ENCODE data around the gene NCOA4.
"Not testable (repeated sequence)": the region's sequence is repeated elsewhere in the genome, so short reads cannot be mapped to it uniquely, and the experiment has no call there.

The NCOA4 gene

DNA sequence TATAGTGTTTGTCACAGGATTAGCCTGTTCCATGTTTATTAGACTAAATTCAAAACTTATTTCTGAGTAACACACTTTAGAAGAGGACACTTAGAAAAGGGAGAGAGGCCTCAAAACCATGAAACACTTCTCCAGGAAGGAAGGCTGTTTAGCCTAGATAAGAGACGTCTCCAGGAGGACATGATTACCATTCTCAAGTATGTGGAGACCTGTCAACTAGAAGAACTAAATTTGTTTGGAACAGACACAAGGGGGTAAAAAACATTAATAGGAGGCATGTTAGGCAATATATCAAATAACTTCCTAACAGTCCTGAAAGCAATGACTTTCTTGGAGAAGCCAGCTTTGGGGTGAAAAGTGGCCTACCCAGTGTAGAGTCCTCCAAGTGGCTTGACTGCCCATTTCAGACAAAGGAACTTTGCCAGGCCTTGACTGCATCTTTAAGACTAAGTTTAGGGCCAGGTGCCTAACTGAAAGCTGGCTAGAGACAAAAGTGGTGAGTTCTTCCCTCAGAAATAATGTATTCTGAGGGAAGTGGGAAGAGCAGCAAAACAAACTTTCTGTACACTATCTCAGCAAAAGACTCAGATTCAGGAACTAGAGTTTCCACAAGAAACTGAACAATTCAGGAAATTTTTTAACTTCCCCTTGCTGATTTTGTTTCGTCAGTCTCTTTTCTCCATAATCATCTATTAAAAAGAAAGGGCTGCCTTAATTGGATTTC is 11.8 kb downstream of the NCOA4 start:
- H3K36me3 Mint-ChIP-seq (ENCODE audit: low read depth), result peaks cover 34% of the 10 kb centered on the region
- no peaks in the 10 kb centered on the region for H3K9me3 Mint-ChIP-seq
- H3K4me3 Mint-ChIP-seq, result no peak overlapping the region
- no peak overlapping the region for H3K27ac Mint-ChIP-seq
- H3K4me1 Mint-ChIP-seq (ENCODE audit: low read depth), result peaks cover 66% of the 10 kb centered on the region
- no peaks in the 10 kb centered on the region for H3K27me3 Mint-ChIP-seq

GRCh38 chr10:46017733-46018132 is 12.7 kb downstream of the NCOA4 start:
- Mint-ChIP-seq H3K27me3 (no peaks in the 10 kb centered on the region), H3K4me1 (ENCODE audit: low read depth) (peaks cover 60% of the 10 kb centered on the region), H3K27ac (peak overlapping the region; percentile 67), H3K9me3 (no peaks in the 10 kb centered on the region), H3K36me3 (ENCODE audit: low read depth) (peaks cover 43% of the 10 kb centered on the region), H3K4me3 (no peak overlapping the region)

- peaks cover 50% of the 10 kb centered on the region for H3K4me1 Mint-ChIP-seq (ENCODE audit: low read depth)
- no peaks in the 10 kb centered on the region for H3K9me3 Mint-ChIP-seq
- no peak overlapping the region for H3K4me3 Mint-ChIP-seq
- H3K36me3 Mint-ChIP-seq (ENCODE audit: low read depth), result peaks cover 46% of the 10 kb centered on the region
- H3K27ac Mint-ChIP-seq, result peak overlapping the region; percentile 76
- no peaks in the 10 kb centered on the region for H3K27me3 Mint-ChIP-seq
Observed at GRCh38 chr10:46016811-46017210, 13.6 kb downstream of the NCOA4 start.

DNA sequence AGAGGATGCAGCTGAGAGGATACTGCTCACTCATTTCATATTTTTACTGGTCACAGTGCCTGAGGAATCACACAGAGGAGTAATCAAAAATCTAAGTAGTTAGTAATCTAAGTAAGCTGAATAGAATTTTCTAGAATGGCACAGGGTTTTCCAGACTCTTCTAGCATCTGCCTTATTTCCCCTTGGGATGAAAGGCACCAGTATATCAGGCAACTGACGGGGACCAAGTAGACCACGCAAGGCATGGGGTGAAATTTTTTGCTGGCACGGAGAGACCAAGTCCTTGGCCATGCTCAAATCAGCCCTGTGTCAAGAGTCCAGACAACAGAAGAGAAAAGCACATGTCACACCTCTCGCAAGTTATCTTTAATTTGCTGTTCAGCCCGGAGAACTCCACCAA is 14.2 kb downstream of the NCOA4 start:
- Mint-ChIP-seq H3K4me3 (no peak overlapping the region), H3K27me3 (no peaks in the 10 kb centered on the region), H3K4me1 (ENCODE audit: low read depth) (peaks cover 45% of the 10 kb centered on the region), H3K9me3 (no peaks in the 10 kb centered on the region), H3K27ac (no peak overlapping the region), H3K36me3 (ENCODE audit: low read depth) (peaks cover 51% of the 10 kb centered on the region)

DNA sequence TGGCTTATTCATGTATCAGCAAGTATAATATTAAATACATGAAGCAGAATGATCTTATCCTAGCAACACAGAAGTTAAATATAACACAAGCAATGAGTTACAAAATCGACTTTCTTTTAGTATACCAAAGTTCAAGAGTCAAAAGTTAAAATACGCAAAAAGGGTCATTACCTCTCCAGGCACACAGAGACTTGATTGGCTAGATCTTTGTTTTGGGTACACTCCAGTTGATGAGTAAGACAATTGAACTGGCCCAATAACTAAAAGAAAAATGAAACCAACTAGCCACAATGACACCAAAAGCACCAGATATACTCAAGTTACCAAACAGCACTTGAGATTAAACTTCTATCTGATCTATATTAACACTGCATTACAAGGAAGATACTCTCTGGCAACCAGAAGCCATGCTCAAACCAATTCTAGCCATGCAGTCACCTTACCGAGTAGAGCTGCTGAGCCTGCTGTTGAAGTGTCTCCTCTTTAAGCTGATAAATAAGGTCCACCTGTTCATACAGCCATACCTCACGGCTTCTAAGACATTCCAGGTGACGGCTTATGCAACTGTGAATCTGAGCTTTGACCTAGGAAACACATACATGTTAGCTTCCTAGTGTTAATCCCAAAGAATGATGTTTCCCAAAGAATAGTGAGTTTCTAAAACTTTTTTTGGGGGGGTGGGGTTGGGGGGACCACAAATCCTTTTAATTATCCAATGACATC is 15.6 kb downstream of the NCOA4 start:
- Mint-ChIP-seq H3K9me3 (no peaks in the 10 kb centered on the region), H3K36me3 (ENCODE audit: low read depth) (peaks cover 61% of the 10 kb centered on the region), H3K4me1 (ENCODE audit: low read depth) (peaks cover 31% of the 10 kb centered on the region), H3K27ac (peak overlapping the region; percentile 69), H3K4me3 (no peak overlapping the region), H3K27me3 (no peaks in the 10 kb centered on the region)

GRCh38 chr10:46014206-46014605 is 16.2 kb downstream of the NCOA4 start:
- no peaks in the 10 kb centered on the region for H3K27me3 Mint-ChIP-seq
- H3K27ac Mint-ChIP-seq, result no peak overlapping the region
- peaks cover 25% of the 10 kb centered on the region for H3K4me1 Mint-ChIP-seq (ENCODE audit: low read depth)
- peaks cover 67% of the 10 kb centered on the region for H3K36me3 Mint-ChIP-seq (ENCODE audit: low read depth)
- H3K9me3 Mint-ChIP-seq, result no peaks in the 10 kb centered on the region
- no peak overlapping the region for H3K4me3 Mint-ChIP-seq

- no peaks in the 10 kb centered on the region for H3K9me3 Mint-ChIP-seq
- H3K36me3 Mint-ChIP-seq (ENCODE audit: low read depth), result peaks cover 80% of the 10 kb centered on the region
- H3K4me1 Mint-ChIP-seq (ENCODE audit: low read depth), result peaks cover 10% of the 10 kb centered on the region
- peak overlapping the region; percentile 15 for H3K27ac Mint-ChIP-seq
- no peaks in the 10 kb centered on the region for H3K27me3 Mint-ChIP-seq
- H3K4me3 Mint-ChIP-seq, result no peak overlapping the region
Observed at GRCh38 chr10:46012746-46013145, 17.7 kb downstream of the NCOA4 start.

- Mint-ChIP-seq H3K27me3 (no peaks in the 10 kb centered on the region), H3K36me3 (ENCODE audit: low read depth) (peaks cover 80% of the 10 kb centered on the region), H3K4me1 (ENCODE audit: low read depth) (no peaks in the 10 kb centered on the region), H3K27ac (peak overlapping the region; percentile 37), H3K4me3 (no peak overlapping the region), H3K9me3 (no peaks in the 10 kb centered on the region)
Observed at GRCh38 chr10:46006219-46006618, 24.2 kb downstream of the NCOA4 start.

GRCh38 chr10:46005383-46005782 is 25.0 kb downstream of the NCOA4 start:
- Mint-ChIP-seq H3K36me3 (ENCODE audit: low read depth) (peaks cover 79% of the 10 kb centered on the region), H3K4me1 (ENCODE audit: low read depth) (no peaks in the 10 kb centered on the region), H3K4me3 (no peak overlapping the region), H3K27me3 (no peaks in the 10 kb centered on the region), H3K27ac (no peak overlapping the region), H3K9me3 (no peaks in the 10 kb centered on the region)

- peaks cover 80% of the 10 kb centered on the region for H3K36me3 Mint-ChIP-seq (ENCODE audit: low read depth)
- H3K27me3 Mint-ChIP-seq, result no peaks in the 10 kb centered on the region
- H3K27ac Mint-ChIP-seq, result no peak overlapping the region
- H3K4me1 Mint-ChIP-seq (ENCODE audit: low read depth), result no peaks in the 10 kb centered on the region
- no peak overlapping the region for H3K4me3 Mint-ChIP-seq
- H3K9me3 Mint-ChIP-seq, result no peaks in the 10 kb centered on the region
Observed at GRCh38 chr10:46004963-46005362, 25.5 kb downstream of the NCOA4 start.

- Mint-ChIP-seq H3K4me3 (no peak overlapping the region), H3K9me3 (peaks cover 5% of the 10 kb centered on the region), H3K27me3 (no peaks in the 10 kb centered on the region), H3K27ac (no peak overlapping the region), H3K4me1 (ENCODE audit: low read depth) (no peaks in the 10 kb centered on the region), H3K36me3 (ENCODE audit: low read depth) (peaks cover 78% of the 10 kb centered on the region)
Observed at GRCh38 chr10:46002916-46003693, 27.3 kb downstream of the NCOA4 start.

DNA sequence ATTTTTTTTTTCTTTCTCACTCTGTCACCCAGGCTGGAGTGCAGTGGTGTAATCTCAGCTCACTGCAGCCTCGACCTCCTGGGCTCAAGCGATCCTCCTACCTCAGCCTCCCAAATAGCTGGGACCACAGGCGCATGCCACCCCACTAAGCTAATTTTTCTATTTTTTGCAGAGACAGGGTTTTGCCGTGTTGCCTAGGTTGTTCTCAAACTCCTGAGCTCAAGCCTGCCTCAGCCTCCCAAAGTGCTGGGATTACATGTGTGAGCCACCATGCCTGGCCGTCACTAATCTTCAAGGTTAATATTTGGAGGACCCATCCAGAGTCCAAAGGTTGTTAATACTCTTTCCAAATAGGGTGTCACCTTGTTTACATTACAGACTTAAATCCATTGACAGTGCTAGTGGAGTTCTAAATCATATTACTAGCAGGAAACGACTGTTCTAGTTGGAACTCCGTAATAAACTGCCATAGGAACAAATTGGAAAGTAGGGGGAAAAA is 28.2 kb downstream of the NCOA4 start:
- Mint-ChIP-seq H3K27ac (peak overlapping the region; percentile 67), H3K36me3 (ENCODE audit: low read depth) (peaks cover 79% of the 10 kb centered on the region)
- H3K9me3 Mint-ChIP-seq; H3K4me3 Mint-ChIP-seq; H3K27me3 Mint-ChIP-seq; H3K4me1 Mint-ChIP-seq (ENCODE audit: low read depth): not testable (repeated sequence)

- Mint-ChIP-seq H3K27me3 (no peaks in the 10 kb centered on the region), H3K9me3 (peaks cover 6% of the 10 kb centered on the region), H3K27ac (peak overlapping the region; percentile 67), H3K36me3 (ENCODE audit: low read depth) (peaks cover 72% of the 10 kb centered on the region), H3K4me3 (no peak overlapping the region), H3K4me1 (ENCODE audit: low read depth) (no peaks in the 10 kb centered on the region)
Observed at GRCh38 chr10:46001187-46001756, 29.2 kb downstream of the NCOA4 start.

- Mint-ChIP-seq H3K4me3 (no peak overlapping the region), H3K27me3 (no peaks in the 10 kb centered on the region), H3K27ac (no peak overlapping the region), H3K36me3 (ENCODE audit: low read depth) (peaks cover 67% of the 10 kb centered on the region), H3K4me1 (ENCODE audit: low read depth) (no peaks in the 10 kb centered on the region), H3K9me3 (peaks cover 6% of the 10 kb centered on the region)
Observed at GRCh38 chr10:46000538-46000937, 29.9 kb downstream of the NCOA4 start.

- not testable (repeated sequence) for H3K9me3 Mint-ChIP-seq; H3K27me3 Mint-ChIP-seq; H3K4me3 Mint-ChIP-seq; H3K27ac Mint-ChIP-seq; H3K4me1 Mint-ChIP-seq (ENCODE audit: low read depth)
- H3K36me3 Mint-ChIP-seq (ENCODE audit: low read depth), result peaks cover 62% of the 10 kb centered on the region
Observed at GRCh38 chr10:45999955-46000354, 30.5 kb downstream of the NCOA4 start.
